Hepatocyte (in vitro differentiated cells): ENCODE data around the gene TEX14. TPM values are rescaled to one million over a fixed set of nuclear protein-coding genes. Genes with fewer than 3 reads are reported as not detected.

Source experiments
- DNase-seq: peaks from one replicate; pipeline ENCODE4 v3.0.0-alpha.2; 2016; ENCODE audit warnings: low spot score
- H2AFZ ChIP-seq: fragments of 200-600 bp; sonication (generic); 2 replicates; pipeline ENCODE4 v1.6.0; 2016; ENCODE audit warnings: antibody characterized with exemption, mild to moderate bottlenecking
- H3K27ac ChIP-seq: fragments of 200-600 bp; sonication (generic); 2 replicates; pipeline ENCODE4 v1.5.1; 2016; ENCODE audit warnings: mild to moderate bottlenecking
- H3K27me3 ChIP-seq: fragments of 200-600 bp; sonication (generic); 2 replicates; pipeline ENCODE4 v1.6.1; 2016
- H3K36me3 ChIP-seq: fragments of 200-600 bp; sonication (generic); replicated peaks from 2 replicates; pipeline ENCODE4 v1.5.1; 2016; ENCODE audit warnings: low read depth; ENCODE audit not compliant: insufficient read depth
- H3K4me1 ChIP-seq: fragments of 200-600 bp; sonication (generic); 2 replicates; pipeline ENCODE4 v1.5.1; 2016; ENCODE audit warnings: mild to moderate bottlenecking, moderate library complexity; ENCODE audit not compliant: insufficient read depth
- H3K4me2 ChIP-seq: fragments of 200-600 bp; sonication (generic); 2 replicates; pipeline ENCODE4 v1.6.0; 2016
- H3K4me3 ChIP-seq: fragments of 200-600 bp; sonication (generic); 2 replicates; pipeline ENCODE4 v1.5.1; 2016; ENCODE audit warnings: mild to moderate bottlenecking
- H3K79me2 ChIP-seq: fragments of 200-600 bp; sonication (generic); 2 replicates; pipeline ENCODE4 v1.6.0; 2017; ENCODE audit warnings: mild to moderate bottlenecking
- H3K9me2 ChIP-seq: fragments of 200-600 bp; sonication (generic); replicated peaks from 2 replicates; pipeline ENCODE4 v1.6.0; 2017; ENCODE audit warnings: mild to moderate bottlenecking; ENCODE audit not compliant: insufficient read depth
- H3K9me3 ChIP-seq: fragments of 200-600 bp; sonication (generic); 2 replicates; pipeline ENCODE4 v1.5.1; 2016; ENCODE audit warnings: low read depth, mild to moderate bottlenecking
- H4K20me1 ChIP-seq: fragments of 200-600 bp; sonication (generic); 2 replicates; pipeline ENCODE4 v1.6.0; 2016; ENCODE audit warnings: mild to moderate bottlenecking; ENCODE audit not compliant: insufficient read depth, poor library complexity, severe bottlenecking
- EZH2 ChIP-seq: fragments of 200-600 bp; sonication (generic); IDR thresholded peaks from 2 replicates; pipeline ENCODE4 v1.6.1; 2016; ENCODE audit warnings: antibody characterized with exemption, mild to moderate bottlenecking, borderline replicate concordance
- EZH2phosphoT487 ChIP-seq: fragments of 200-600 bp; sonication (generic); IDR thresholded peaks from one replicate; pipeline ENCODE4 v1.6.1; 2018; ENCODE audit warnings: antibody characterized with exemption, mild to moderate bottlenecking, low read depth, moderate library complexity; ENCODE audit not compliant: unreplicated experiment, severe bottlenecking
- WGBS: methylation state at CpG from one replicate; pipeline ENCODE4 v1.1.6; 2016; ENCODE audit warnings: low lambda C conversion rate; ENCODE audit errors: missing lambda C conversion rate; 5-methylcytosine and 5-hydroxymethylcytosine counted together
- polyA plus RNA-seq: library from polyadenylated mRNA; unstranded; fragments of >200 nt; fragmentation: Nextera tagmentation; extraction: Ambion mirVana; gene quantifications from 2 replicates; pipeline ENCODE4 v1.2.1, GENCODE V29; 2016
- total RNA-seq: library from RNA; depleted of rRNA; stranded (reverse); fragments of >200 nt; gene quantifications from 2 replicates; pipeline ENCODE4 v1.2.3, GENCODE V29; 2014
- TF ChIP-seq, protein P1 (sequence below): fragments of 200-600 bp; sonication (generic); IDR thresholded peaks from 2 replicates; pipeline ENCODE4 v1.5.1; 2016; ENCODE audit warnings: antibody characterized with exemption, mild to moderate bottlenecking; ENCODE audit not compliant: poor library complexity

Gene TEX14
- total and polyA plus RNA-seq, 2 experiments from 2014 or later, result 0.07 TPM; not detected in 1

- no peaks in the 10 kb centered on the region for H3K36me3 ChIP-seq
- peaks cover 3% of the 10 kb centered on the region for H3K4me1 ChIP-seq
These were observed 161.2 kb downstream of the TEX14 start for GRCh38 chr17:58530655-58531054.

GRCh38 chr17:58529275-58529674 lies 162.6 kb downstream of the TEX14 start:
- H2AFZ ChIP-seq, result no peak overlapping the region
- no peaks in the 10 kb centered on the region for H3K36me3 ChIP-seq
- H3K4me1 ChIP-seq, result peaks cover 12% of the 10 kb centered on the region
- DNase-seq, result no peak
- H3K9me3 ChIP-seq, result no peaks in the 10 kb centered on the region
- no peaks in the 10 kb centered on the region for H4K20me1 ChIP-seq
- no peak overlapping the region for H3K4me2 ChIP-seq
- peaks cover 23% of the 10 kb centered on the region for H3K27me3 ChIP-seq
- H3K9me2 ChIP-seq, result no peaks in the 10 kb centered on the region
- H3K79me2 ChIP-seq, result no peaks in the 10 kb centered on the region
- TF ChIP-seq EZH2phosphoT487 (no peak), EZH2 (no peak)
- TF ChIP-seq, protein P1, sequence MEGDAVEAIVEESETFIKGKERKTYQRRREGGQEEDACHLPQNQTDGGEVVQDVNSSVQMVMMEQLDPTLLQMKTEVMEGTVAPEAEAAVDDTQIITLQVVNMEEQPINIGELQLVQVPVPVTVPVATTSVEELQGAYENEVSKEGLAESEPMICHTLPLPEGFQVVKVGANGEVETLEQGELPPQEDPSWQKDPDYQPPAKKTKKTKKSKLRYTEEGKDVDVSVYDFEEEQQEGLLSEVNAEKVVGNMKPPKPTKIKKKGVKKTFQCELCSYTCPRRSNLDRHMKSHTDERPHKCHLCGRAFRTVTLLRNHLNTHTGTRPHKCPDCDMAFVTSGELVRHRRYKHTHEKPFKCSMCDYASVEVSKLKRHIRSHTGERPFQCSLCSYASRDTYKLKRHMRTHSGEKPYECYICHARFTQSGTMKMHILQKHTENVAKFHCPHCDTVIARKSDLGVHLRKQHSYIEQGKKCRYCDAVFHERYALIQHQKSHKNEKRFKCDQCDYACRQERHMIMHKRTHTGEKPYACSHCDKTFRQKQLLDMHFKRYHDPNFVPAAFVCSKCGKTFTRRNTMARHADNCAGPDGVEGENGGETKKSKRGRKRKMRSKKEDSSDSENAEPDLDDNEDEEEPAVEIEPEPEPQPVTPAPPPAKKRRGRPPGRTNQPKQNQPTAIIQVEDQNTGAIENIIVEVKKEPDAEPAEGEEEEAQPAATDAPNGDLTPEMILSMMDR, result no peak
- H3K27ac ChIP-seq, result no peak overlapping the region
- no peak overlapping the region for H3K4me3 ChIP-seq
- 54% methylated on average over 1 of the region's 1 CpG for WGBS

More at GRCh38 chr17:58530655-58531054, 161.2 kb downstream of the TEX14 start:
- TF ChIP-seq, protein P1, result no peak
- no peak for TF ChIP-seq EZH2phosphoT487
- no peak for TF ChIP-seq EZH2
- Histone ChIP-seq H2AFZ (no peak overlapping the region), H3K27ac (no peak overlapping the region), H3K9me3 (no peaks in the 10 kb centered on the region), H3K4me2 (no peak overlapping the region), H3K27me3 (peaks cover 23% of the 10 kb centered on the region), H3K4me3 (no peak overlapping the region), H3K79me2 (no peaks in the 10 kb centered on the region), H4K20me1 (no peaks in the 10 kb centered on the region), H3K9me2 (no peaks in the 10 kb centered on the region)
- 88% methylated on average over 2 of the region's 2 CpGs for WGBS
- no peak for DNase-seq

DNA sequence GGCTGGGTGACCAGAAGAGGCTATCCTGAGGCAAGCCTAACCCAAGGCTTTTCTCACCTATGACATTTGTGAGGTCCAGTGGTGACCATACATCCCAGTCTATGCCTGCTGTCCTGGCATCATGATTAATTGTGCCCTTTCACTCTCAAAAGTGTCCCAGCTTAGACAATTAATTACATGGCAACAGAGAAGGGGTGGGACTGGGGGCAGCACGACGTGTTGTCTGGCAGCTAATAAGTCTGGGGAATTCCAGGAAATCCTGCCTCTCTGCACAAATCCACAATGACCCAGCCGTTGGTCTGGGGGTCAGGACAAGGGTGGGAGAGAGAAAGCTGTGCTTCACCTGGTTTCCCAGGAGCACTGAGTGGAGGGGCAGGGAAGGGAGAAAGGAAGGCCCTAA lies 163.4 kb downstream of the TEX14 start:
- no peaks in the 10 kb centered on the region for H3K9me2 ChIP-seq
- no peaks in the 10 kb centered on the region for H3K9me3 ChIP-seq
- no peak overlapping the region for H3K4me3 ChIP-seq
- no peak overlapping the region for H2AFZ ChIP-seq
- 62% methylated on average over 3 of the region's 3 CpGs for WGBS
- no peak overlapping the region for H3K4me2 ChIP-seq
- no peak overlapping the region for H3K27ac ChIP-seq
- peaks cover 12% of the 10 kb centered on the region for H3K4me1 ChIP-seq
- H3K27me3 ChIP-seq, result peaks cover 23% of the 10 kb centered on the region
- H4K20me1 ChIP-seq, result no peaks in the 10 kb centered on the region
- H3K79me2 ChIP-seq, result no peaks in the 10 kb centered on the region
- no peak for TF ChIP-seq EZH2phosphoT487
- TF ChIP-seq, protein P1, result no peak
- TF ChIP-seq EZH2, result no peak
- no peak for DNase-seq
- H3K36me3 ChIP-seq, result no peaks in the 10 kb centered on the region

DNA sequence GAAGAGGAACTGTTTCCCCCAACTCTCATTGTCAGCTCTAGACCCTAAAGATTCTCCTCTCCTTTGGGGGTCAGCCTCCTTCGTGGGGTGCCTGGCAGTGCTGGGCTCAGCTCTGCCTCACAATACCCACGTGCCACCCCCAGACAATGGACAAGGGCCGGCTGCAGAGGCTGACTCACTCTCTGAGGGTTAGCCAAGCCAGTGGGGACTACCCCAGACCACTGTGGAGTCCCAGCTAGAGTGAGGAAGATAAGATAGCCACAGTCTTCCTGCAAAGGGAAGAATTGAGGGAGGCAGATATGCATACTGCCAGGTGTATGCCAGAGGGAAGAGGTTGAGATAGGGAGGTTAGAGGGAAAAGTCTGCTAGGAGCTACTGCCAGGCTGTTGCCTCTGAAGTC lies 163.9 kb downstream of the TEX14 start:
- H2AFZ ChIP-seq, result no peak overlapping the region

More for the DNA sequence above, 163.9 kb downstream of the TEX14 start:
- Histone ChIP-seq H3K4me1 (peaks cover 12% of the 10 kb centered on the region), H3K79me2 (no peaks in the 10 kb centered on the region), H3K4me2 (no peak overlapping the region), H4K20me1 (no peaks in the 10 kb centered on the region), H3K9me2 (no peaks in the 10 kb centered on the region), H3K4me3 (no peak overlapping the region), H3K27ac (no peak overlapping the region), H3K9me3 (no peaks in the 10 kb centered on the region), H3K36me3 (no peaks in the 10 kb centered on the region), H3K27me3 (peaks cover 18% of the 10 kb centered on the region)
- no peak for TF ChIP-seq EZH2phosphoT487
- no peak for TF ChIP-seq EZH2
- TF ChIP-seq, protein P1, result no peak
- DNase-seq, result no peak
- 66% methylated on average over 3 of the region's 3 CpGs for WGBS
